GM20431 (cell line): Measurements from ENCODE around the gene KRT6B.
"Not testable (repeated sequence)": the region's sequence is repeated elsewhere in the genome, so short reads cannot be mapped to it uniquely, and the experiment has no call there.

Experiments used
- in situ Hi-C: fragments of 300-500 bp; cut with MseI, MboI; formaldehyde crosslinking; loops from one replicate; pipeline ENCODE4 v1.15.0; 2020; ENCODE audit warnings: low sequenced_read_pairs; ENCODE audit not compliant: unreplicated experiment

KRT6B gene

GRCh38 chr12:52452101-52452500 lies at the start of gene KRT6B:
TSS of gene KRT6B (minus strand) at chr12:52452146. CDS start at chr12:52452078, 68 bp downstream.
- in situ Hi-C loops: no loop called here

- in situ Hi-C loops: no loop called here
Observed at GRCh38 chr12:52501490-52501889, 49.5 kb upstream of the KRT6B start.

DNA sequence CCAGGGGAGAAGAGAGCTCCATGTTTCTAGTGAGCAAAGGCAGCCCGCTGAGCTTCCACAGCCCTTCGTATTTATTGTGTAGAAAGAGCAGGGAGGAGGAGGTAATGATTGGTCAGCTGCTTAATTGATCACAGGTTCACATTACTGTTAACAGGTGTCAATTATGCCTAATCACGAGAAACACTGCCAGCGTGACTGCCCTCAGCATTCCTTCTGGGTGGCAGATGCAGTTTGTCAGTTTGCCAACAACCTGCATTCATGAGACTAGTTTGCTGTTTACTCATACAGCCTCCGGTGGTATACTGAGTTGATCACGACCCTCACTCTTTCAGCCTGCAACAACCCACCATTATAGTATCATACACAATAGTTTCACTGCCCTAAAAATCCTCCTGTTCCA lies 48.6 kb upstream of the KRT6B start:
- in situ Hi-C loops: not testable (repeated sequence)

GRCh38 chr12:52499806-52500560 lies 48.0 kb upstream of the KRT6B start:
- in situ Hi-C loops: no loop called here

GRCh38 chr12:52498946-52499345 lies 47.0 kb upstream of the KRT6B start:
- in situ Hi-C loops: no loop called here

GRCh38 chr12:52497975-52498374 lies 46.0 kb upstream of the KRT6B start:
- in situ Hi-C loops: no loop called here

DNA sequence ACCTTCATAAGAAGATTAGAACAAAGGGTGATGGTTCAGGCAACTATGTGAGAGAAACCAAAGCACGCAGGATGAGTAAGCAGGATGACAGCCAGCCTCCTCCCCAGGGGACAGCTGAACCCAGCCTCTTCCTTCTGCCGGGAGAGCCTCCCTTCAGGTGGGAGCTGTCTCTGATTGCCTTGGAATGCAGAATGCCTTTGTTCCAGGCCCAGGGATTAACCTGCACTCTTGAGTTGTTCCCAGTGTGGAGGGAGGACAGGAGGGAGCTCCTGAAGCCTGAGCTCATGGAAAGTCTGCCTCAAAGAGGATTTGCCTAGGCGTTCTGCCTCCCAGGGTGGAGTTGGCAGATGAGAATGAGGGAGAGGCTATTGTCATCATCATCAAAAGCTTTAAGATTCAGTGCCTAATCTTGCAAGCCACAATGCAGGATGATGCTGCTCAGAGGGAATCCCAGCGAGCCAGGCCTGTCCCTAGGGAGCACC lies 44.7 kb upstream of the KRT6B start:
- in situ Hi-C loops: no loop called here

GRCh38 chr12:52496054-52496453 lies 44.1 kb upstream of the KRT6B start:
- in situ Hi-C loops: no loop called here

GRCh38 chr12:52495389-52495788 lies 43.4 kb upstream of the KRT6B start:
- in situ Hi-C loops: no loop called here

GRCh38 chr12:52494518-52494917 lies 42.6 kb upstream of the KRT6B start:
- in situ Hi-C loops: no loop called here

DNA sequence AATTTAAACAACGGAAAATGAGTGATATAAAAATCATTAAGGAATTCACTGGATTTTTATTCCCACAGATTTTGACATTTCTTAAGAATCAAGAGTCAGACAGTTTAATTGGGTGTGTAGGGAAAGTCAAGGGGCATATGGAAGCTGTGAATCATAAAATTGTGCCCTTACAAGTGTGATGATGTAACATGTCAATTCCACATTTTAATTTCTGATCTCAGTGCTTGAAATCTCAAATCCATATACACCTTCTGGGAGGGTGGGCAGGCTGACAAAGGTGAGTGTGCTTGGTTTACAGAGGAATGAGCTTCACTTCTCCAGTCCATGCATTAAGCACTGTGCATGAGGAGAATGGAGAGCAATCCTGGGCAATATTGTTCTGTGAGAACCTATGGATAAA lies 42.2 kb upstream of the KRT6B start:
- in situ Hi-C loops: no loop called here

GRCh38 chr12:52493172-52493571 lies 41.2 kb upstream of the KRT6B start, which contains the start of gene KRT6A:
TSS of gene KRT6A (minus strand) at chr12:52493257. CDS start at chr12:52493188, 69 bp downstream.
- in situ Hi-C loops: no loop called here

GRCh38 chr12:52492405-52492804 lies 40.5 kb upstream of the KRT6B start:
- in situ Hi-C loops: not testable (repeated sequence)

DNA sequence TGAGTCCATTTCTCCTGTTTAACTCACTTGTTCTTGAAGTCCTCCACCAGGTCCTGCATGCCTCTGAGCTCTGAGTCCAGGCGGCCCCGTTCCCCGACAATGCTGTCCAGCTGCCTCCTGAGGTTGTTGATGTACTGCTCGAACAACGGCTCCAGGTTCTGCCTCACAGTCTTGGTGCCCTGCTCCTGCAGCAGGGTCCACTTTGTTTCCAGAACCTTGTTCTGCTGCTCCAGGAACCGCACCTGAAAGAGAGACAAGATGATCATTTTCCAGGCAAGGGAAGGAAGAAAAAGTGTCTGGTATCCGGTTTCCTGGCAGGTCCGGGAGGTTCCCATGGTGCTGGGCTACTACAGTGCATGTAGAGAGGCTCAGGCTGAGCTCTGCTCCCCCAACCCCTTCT lies 39.5 kb upstream of the KRT6B start:
- in situ Hi-C loops: not testable (repeated sequence)

DNA sequence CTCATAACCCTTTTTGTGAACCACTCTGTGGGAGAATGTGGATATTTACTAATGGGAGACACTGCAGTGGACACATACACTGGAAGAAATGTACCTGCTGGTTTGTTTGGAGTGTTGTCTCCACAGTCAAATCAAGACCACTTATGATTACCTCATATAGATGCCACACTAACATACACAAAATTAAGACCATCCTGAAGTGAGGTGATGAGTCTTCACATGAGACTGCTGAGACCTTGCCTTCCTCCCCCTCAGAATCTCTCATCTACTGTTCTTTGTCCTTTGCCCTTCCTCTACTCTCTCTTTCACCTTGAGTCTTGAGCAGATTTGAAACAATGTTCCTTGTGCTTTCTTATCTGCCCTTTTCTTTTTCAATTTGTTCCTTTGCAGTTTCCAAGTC lies 36.8 kb upstream of the KRT6B start:
- in situ Hi-C loops: no loop called here

DNA sequence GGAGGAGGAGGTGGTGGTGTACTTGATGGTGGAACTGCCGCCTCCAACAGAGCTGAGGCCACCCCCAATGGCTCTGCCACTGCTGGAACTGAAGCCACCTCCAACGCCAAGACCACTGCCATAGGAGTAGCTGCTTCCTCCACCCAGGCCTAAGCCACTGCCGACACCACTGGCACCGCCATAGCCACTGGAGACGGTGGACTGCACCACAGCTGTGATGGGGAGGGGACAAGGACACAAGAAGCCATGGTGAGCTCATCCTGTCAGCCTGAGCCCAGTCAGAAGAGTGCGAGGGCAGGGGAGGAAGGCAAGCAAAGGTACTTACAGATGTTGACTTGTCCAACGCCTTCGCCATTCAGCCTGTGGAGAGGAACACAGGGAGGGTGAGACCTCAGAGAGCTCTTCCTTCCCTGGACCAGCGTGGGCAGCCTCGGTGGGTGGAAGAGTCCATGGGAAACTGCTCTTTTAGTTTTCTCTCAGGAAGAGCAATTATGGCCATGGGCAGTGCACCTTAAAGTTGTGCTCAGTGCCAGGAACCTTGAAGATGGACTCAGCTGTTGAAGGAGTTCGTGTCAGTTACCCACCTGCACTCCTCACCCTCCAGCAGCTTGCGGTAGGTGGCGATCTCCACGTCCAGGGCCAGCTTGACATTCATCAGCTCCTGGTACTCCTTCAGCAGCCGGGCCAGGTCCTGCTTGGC lies 35.9 kb upstream of the KRT6B start:
- in situ Hi-C loops: not testable (repeated sequence)

GRCh38 chr12:52487211-52487610 lies 35.3 kb upstream of the KRT6B start:
- in situ Hi-C loops: no loop called here

DNA sequence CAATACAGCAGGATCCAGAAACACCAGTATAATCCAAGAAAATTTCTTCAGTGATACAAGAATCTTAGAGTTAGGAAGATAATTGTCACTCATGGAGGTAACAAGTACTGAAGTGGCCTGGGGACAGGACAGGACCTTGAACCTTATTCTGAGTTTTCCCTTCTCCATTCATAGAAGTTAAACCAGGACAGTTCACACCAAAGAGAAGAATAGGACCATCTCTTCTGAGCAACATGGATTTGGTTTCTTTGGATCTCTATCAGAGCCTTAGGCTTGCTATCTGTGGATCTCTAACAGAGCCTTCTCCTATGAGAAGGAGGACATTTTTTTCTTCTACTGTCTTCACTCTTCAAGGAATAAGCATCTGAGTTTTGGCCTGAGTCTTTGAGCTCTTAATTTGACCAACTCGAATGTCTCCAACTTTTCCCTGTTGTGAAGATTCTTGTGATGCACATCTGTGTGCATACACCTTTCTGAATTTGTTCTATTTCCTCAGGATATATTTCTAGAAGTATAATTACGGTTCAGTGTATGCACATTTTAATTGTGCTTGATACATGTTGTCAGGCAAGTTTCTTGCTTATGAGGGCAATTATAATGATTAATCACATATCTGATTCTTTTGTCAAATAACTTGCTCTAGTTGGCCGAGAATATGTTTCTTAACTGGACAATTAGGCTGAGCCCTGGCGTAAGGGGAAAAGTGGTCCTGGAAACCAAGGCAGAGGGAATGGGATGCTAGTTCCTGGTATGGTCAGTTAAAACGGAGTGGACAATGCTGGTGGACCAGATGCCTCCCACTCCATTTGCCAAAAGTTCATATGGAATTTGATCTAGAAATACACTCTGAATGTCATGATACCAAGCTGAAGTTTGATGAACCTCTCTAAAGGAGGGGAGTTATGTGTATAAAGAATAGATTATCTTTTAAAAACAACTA lies 34.5 kb upstream of the KRT6B start:
- in situ Hi-C loops: no loop called here

GRCh38 chr12:52480073-52480472 lies 28.1 kb upstream of the KRT6B start:
- in situ Hi-C loops: no loop called here

DNA sequence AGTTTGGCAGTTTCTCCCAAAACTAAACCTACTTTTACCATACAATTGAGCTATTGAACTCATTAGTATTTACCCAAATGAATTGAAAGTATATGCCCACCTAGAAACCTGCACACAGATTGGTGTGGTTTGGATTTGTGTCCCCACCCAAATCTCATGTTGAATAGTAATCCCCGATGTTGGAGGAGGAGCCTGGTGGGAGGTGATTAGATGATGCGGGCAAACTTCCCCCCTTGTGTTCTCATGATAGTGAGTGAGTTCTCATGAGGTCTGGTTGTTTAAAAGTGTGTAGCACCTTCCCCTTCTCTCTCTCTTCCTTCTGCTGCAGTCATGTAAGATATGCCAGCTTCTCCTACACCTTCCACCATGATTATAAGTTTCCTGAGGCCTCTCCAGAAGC lies 25.7 kb upstream of the KRT6B start:
- in situ Hi-C loops: no loop called here
